Psoas muscle (tissue), 8 donors: ENCODE data around the gene BAHCC1. TPM values are rescaled to one million over a fixed set of nuclear protein-coding genes. Genes with fewer than 3 reads are reported as not detected.

Experiments used
- ATAC-seq, 4 donors: fragments of 200-7000 bp; cut with Tn5 transposase; one replicate each; pipeline ENCODE4 v1.9.1; 2020; ENCODE audit warnings: moderate library complexity in 3 of 4, mild to moderate bottlenecking in 2 of 4
- DNase-seq, 2 donors: peaks; one replicate each; pipeline ENCODE4 v3.0.0-alpha.2; 2020
- H3K27ac ChIP-seq: fragments of 200-600 bp; one replicate; pipeline ENCODE4 v1.8.0; 2022
- H3K27me3 ChIP-seq, 3 donors: fragments of 200-600 bp in 1 of 3; one replicate each; pipeline versions ENCODE4 v1.6.1 to v1.8.0; 2013 to 2022; ENCODE audit warnings: low read length in 2 of 3, mild to moderate bottlenecking in 2 of 3, moderate library complexity in 1 of 3; ENCODE audit not compliant: insufficient read depth in 3 of 3
- H3K36me3 ChIP-seq, 2 donors: fragments of 200-600 bp in 1 of 2; one replicate each; pipeline versions ENCODE4 v1.6.1 to v1.8.0; 2013 to 2022; ENCODE audit warnings: low read depth in 1 of 2, mild to moderate bottlenecking in 1 of 2, moderate library complexity in 1 of 2; ENCODE audit not compliant: insufficient read depth in 1 of 2
- H3K4me1 ChIP-seq: fragments of 200-600 bp; one replicate; pipeline ENCODE4 v1.8.0; 2022
- H3K4me3 ChIP-seq: fragments of 200-600 bp; one replicate; pipeline ENCODE4 v1.8.0; 2022; ENCODE audit warnings: mild to moderate bottlenecking
- H3K9me3 ChIP-seq: fragments of 200-600 bp; one replicate; pipeline ENCODE4 v1.8.0; 2022
- WGBS, 3 donors: extraction: QIAGEN DNeasy Blood & Tissue Kit; methylation state at CpG; one replicate each; pipeline versions ENCODE4 v1.1.6 to v1.1.7; 2013; 5-methylcytosine and 5-hydroxymethylcytosine counted together
- intact Hi-C, 2 donors: fragments of 100-400 bp; cut with DNase I; formaldehyde crosslinking; loops; one replicate each; pipeline versions ENCODE4 v1.11.0 to v1.14.2; 2022
- polyA plus RNA-seq, 3 donors: library from polyadenylated mRNA; stranded (reverse); fragments of 200-250 nt; gene quantifications; one replicate each; pipeline ENCODE4 v1.2.3, GENCODE V29; 2013
- total RNA-seq, 4 donors: library from RNA; stranded (reverse); fragmentation: NEBNext Ultra II Directional in 2 of 4; extraction: Animal tissue kit (Norgen Biotek cat#: 25700) in 2 of 4; gene quantifications; one replicate each; pipeline versions ENCODE4 v1.2.1 to v1.2.4, GENCODE V29; 2021 to 2023
- TF ChIP-seq, protein P1 (sequence below): fragments of 200-600 bp; IDR thresholded peaks from one replicate; pipeline ENCODE4 v1.8.0; 2022; ENCODE audit warnings: antibody characterized with exemption
- donor health status: healthy with polysubstance abuse.
- donor health status: DM: no; HTN: no; CAD: no; lungs with moderate emphysema.
- donor health status: Bipolar disorder and iron deficiency.
- donor health status: healthy.
- donor health status: DM: yes; HTN: yes; CAD: no.
- donor health status: DM: no; HTN: no; CAD: no.
- donor health status: DM: no; HTN: no; CAD: no.
- donor health status: DM: yes; HTN: yes; CAD: no.

Gene BAHCC1
- total and polyA plus RNA-seq, 7 donors = 2.8 to 10.7 (median 6.6) TPM

DNA sequence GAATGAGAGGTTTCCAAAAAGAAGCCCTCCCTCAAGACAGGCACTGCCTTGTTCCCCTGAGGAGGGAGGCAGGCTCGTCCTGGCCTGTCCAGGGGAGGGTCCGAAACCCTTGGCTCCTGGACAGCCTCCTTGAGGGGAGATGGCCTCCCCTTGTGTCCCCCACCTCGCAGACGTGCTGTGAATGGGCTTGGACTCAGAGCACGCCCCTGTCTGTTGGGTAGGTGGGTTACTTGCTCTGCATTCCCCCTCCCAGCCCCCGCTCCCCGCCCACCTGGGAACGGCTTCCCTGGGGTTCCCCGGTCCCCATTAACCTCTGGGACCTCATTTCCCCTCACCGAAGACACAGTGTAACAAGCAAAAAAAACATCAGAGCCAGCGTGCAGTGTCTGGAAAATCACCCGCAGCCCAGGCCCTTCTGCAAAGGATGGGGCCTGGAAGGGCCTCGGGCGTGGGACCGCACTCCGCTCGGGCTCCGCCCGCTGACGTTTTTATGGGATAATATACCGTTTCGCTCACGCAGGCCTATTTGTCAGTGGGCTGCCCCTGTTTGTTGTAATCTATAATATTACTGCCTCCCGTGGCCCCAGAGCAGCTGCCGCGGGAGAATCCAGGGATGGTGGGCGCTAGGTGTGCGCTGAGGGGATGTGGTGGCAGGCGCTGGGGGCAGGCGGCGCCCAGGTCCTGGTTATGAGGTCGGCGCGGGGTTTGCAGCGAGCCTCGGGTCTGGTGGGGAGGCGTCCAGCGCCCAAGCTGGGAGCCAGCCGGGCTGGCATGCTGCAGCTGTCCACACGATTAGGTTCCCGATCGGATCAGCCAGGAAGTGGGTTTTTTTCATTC lies 11.1 kb downstream of the BAHCC1 start:
- intact Hi-C loops = no loop called here
- H3K4me1 ChIP-seq = peaks cover 57% of the 10 kb centered on the region
- H3K4me3 ChIP-seq = peak overlapping the region; percentile 49

DNA sequence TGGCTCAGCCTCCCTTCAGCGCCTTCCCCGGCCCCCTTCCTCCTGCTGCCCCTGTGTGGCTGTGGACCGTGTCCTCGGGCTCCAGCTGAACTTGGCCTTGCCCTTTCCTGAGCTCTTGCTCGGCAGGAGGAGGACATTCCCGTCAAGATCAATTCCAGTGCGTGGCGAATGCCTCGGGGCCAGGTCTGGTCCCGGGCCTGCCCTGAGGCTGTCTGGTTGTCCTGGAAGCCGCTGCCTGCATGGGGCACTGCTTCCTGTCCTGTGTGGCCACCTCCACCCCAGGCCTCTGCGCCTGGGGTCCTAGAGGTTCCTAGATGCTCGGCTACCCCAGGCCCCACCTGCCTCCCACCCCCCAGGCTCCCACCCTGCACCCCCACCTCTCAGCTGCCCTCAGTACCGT lies 12.8 kb downstream of the BAHCC1 start:
- DNase-seq (no peak), ATAC-seq (no peak)
- peaks cover 0 to 2% (median 0%) of the 10 kb centered on the region in 3 donors for H3K27me3 ChIP-seq
- H3K4me1 ChIP-seq = peaks cover 44% of the 10 kb centered on the region
- no peaks in the 10 kb centered on the region for H3K9me3 ChIP-seq
- TF ChIP-seq, protein P1, sequence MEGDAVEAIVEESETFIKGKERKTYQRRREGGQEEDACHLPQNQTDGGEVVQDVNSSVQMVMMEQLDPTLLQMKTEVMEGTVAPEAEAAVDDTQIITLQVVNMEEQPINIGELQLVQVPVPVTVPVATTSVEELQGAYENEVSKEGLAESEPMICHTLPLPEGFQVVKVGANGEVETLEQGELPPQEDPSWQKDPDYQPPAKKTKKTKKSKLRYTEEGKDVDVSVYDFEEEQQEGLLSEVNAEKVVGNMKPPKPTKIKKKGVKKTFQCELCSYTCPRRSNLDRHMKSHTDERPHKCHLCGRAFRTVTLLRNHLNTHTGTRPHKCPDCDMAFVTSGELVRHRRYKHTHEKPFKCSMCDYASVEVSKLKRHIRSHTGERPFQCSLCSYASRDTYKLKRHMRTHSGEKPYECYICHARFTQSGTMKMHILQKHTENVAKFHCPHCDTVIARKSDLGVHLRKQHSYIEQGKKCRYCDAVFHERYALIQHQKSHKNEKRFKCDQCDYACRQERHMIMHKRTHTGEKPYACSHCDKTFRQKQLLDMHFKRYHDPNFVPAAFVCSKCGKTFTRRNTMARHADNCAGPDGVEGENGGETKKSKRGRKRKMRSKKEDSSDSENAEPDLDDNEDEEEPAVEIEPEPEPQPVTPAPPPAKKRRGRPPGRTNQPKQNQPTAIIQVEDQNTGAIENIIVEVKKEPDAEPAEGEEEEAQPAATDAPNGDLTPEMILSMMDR = no peak
- no peak overlapping the region for H3K4me3 ChIP-seq
- intact Hi-C loops = no loop called here
- no peaks in the 10 kb centered on the region for H3K36me3 ChIP-seq
- 86 to 97% (median 89%) methylated on average over 12 to 14 of the region's 14 CpGs for WGBS, 3 donors
- H3K27ac ChIP-seq = no peak overlapping the region

More for the DNA sequence above, 11.1 kb downstream of the BAHCC1 start:
- Histone ChIP-seq H3K9me3 (no peaks in the 10 kb centered on the region), H3K27me3 (no peaks in the 10 kb centered on the region), H3K27ac (peak overlapping the region; percentile 99), H3K36me3 (no peaks in the 10 kb centered on the region)
- TF ChIP-seq, protein P1 = no peak
- ATAC-seq = peak; percentile 47 to 75 (median 58)
- peak; percentile 38 to 76 for DNase-seq
- WGBS, 3 donors = 24 to 35% (median 30%) methylated on average over 35 to 42 of the region's 42 CpGs

DNA sequence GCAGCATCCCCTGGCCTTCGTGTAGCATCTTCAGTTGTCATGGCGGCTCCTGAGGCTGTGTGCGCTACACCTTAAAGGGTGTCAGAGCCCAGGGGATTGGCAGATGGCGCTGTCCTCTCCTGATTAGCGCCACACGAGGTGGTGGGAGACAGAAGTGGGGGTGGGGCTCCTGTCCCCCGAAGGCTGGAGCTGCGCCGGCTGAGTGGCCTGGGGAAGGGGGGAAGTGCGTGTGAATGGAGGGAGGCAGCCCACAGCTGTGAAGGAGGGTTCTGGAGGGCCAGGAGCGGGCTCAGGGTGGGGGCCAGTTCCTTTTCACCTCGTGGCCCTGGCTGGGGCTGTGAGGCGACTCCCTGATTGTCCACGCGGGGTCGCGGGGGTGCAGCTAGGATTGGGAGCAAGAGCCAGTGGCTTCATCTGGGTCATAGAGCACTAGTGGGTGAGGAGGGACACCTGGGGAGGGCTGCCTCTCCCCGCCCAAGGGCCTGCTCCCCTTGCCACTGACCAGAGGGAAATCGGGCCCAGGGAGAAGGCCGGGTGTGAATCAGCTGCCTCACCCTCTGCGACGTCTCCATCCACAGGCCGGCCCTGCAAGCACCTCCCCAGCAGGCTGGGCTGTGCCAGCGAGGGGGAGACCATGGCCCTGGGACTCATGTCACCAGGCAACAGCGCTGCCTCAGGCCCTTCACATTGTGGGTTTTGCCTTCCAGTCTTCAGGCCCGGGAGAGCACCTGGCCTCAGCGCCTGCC lies 14.1 kb downstream of the BAHCC1 start:
- Histone ChIP-seq H3K9me3 (no peaks in the 10 kb centered on the region), H3K36me3 (no peaks in the 10 kb centered on the region), H3K27ac (no peak overlapping the region), H3K4me3 (no peak overlapping the region), H3K27me3 (peaks cover 0 to 2% (median 0%) of the 10 kb centered on the region in 3 donors), H3K4me1 (peaks cover 32% of the 10 kb centered on the region)
- intact Hi-C loops = no loop called here
- TF ChIP-seq, protein P1 = no peak
- DNase-seq (no peak), ATAC-seq (no peak)
- 84 to 87% (median 87%) methylated on average over 26 to 27 of the region's 27 CpGs for WGBS, 3 donors

DNA sequence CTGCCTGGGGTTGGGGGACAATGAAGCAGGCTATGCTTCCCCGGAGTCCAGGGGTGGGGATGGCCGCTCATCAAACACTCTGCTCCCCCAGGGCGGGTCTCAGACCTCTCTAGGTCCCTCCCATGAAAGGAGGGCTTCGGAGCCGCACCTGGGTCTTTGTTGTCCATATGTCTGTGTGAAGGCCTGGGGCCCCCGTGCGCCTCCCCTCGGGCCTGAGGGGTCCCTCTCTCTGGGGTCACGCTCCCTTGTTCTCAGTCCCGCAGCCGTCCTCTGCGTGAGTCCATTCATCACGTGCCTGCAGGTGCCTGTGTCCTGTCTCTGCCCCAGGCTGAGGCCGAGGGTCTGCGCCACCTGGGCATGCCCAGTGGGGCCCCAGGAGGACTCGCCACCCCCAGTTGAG lies 15.6 kb downstream of the BAHCC1 start:
- Histone ChIP-seq H3K27me3 (peaks cover 0 to 2% (median 0%) of the 10 kb centered on the region in 3 donors), H3K4me1 (peaks cover 17% of the 10 kb centered on the region), H3K27ac (no peak overlapping the region), H3K4me3 (no peak overlapping the region), H3K9me3 (no peaks in the 10 kb centered on the region), H3K36me3 (no peaks in the 10 kb centered on the region)
- DNase-seq = no peak
- ATAC-seq = no peak
- TF ChIP-seq, protein P1 = no peak
- 90 to 94% (median 94%) methylated on average over 14 to 16 of the region's 16 CpGs for WGBS, 3 donors
- intact Hi-C loops = no loop called here
